ENCODE results near the gene FKBP5.

FKBP5 gene

GRCh38 chr6:35534407-35535170 lies 154.1 kb downstream of the FKBP5 start:
- DNase-seq, result no peak

DNA sequence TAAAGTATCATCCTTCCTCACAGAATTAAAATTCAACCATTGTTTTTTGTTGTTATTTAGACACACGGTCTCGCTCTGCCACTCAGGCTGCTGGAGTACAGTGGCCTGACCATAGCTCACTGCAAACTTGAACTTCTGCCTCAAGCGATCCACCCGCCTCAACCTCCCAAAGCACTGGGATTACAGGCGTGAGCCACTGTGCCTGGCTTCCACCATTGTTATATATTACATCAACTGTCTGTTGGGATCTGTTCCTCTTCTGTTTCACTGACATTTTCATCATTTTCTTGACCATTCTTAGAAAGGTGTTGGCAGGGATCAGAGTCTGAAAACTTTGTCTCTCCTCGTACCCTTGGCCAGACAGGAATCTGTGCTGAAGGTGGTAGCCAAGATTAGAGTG lies 154.7 kb downstream of the FKBP5 start:
- DNase-seq, result no peak

GRCh38 chr6:35532126-35532525 lies 156.6 kb downstream of the FKBP5 start:
- no peak for DNase-seq

- no peak for DNase-seq
Observed at GRCh38 chr6:35524380-35525020, 164.2 kb downstream of the FKBP5 start.

Measured in activated CD8-positive, alpha-beta memory T cell treated with anti-CD3 and anti-CD28 coated beads for 24 hours (primary cell).